ENCODE results near the gene GADD45G.

GADD45G gene

GRCh38 chr9:89610391-89610925, 5.6 kb downstream of the GADD45G start:
- no peak for DNase-seq

GRCh38 chr9:89611425-89611824, 6.6 kb downstream of the GADD45G start:
- no peak for DNase-seq

DNA sequence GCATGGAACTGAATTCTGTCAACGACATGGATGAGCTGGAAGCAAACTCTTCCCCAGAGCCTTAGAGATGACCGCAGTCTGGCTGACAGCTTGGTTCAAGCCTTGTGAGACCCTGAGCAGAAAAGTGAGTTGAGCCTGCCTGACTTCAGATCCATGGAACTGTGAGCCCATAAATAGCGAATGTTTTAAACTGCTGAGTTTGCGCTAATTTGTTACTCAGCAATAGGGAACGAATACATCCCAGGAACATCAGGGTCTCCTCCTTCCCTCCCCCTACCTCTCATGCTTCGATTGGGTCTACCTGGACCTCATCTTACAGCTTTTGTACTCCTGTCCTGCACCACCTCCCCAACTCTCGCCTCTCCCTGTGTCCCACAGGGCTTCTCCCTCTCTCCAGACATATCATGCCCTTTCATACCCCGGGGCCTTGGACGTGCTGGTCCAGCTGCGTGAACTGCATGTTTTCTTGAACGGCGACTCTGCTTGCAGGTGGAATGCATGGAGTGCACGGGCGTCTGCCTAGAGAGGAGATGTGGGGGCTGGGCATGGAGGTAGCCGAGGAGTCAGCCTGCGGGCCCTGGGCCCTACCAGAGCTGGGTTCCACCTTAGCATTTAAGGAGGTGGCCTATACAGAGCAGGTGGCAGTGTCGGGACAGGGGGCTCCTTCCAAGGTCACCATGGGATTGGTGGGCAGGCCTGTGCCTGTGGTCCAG, 7.9 kb downstream of the GADD45G start:
- no peak for DNase-seq

DNA sequence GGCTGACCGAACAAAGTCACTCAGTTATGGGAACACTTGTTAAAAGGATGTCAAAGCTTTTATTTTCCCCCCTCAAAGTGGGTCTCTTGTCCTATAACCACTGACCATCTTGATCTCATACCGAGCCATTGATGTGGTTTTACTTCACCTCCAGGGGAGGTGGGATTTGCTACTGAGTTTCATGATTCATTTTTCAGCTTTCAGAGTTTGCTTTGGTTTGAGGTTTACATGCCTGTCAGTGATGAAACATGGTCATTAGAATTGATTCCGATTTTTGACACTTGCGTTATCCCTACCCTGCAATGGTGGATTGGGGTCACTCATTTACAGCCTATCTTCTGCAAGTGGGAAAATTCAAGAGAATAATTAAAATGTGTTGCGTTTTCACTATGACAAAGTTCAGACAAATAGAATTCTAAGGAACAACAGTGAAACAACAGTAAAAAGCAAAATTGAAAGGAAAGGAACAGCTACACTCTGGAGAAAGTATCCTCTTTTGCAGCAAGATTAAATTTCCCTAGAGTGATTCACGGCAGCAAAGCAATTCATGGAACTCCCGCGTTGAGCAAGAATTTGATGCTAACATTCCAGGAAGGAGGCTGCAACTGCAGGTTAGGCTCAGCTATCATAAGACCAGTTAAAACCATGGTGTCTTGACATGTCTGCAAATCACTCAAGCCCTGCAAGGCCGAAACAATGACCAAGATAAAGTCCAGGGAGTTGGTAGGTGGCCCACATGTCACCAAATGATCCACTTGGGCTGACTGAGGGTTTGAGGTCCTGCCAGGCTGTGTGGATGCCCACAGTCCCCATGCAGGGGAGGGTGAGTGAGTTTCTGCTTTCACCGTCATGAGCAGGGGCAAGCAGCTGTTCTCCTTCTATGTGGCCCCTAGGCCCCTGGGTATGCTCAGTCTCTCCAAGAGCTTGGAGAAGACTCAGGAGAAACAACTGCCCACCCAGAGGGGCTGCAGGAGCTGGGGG, 9.4 kb downstream of the GADD45G start:
- no peak for DNase-seq

DNA sequence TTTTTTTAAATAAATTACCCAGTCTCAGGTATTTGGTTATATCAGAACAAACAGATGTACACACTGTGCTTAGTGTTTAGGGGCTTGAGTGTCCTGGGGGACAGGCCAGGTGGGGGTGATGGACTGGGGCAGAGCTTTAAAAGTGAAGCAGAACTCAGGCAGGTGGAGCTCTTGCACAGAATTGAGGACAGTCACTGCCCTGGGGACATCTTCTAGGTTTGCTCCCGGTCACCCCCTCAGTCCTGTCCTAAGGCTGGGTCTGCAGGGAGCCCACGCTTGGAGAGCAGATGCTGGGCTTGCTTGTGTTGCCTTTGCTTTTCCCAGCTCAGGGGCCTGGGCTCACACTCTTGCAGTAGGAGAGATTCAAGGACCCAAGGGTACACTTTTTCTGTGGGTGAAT, 10.8 kb downstream of the GADD45G start:
- DNase-seq = no peak

DNA sequence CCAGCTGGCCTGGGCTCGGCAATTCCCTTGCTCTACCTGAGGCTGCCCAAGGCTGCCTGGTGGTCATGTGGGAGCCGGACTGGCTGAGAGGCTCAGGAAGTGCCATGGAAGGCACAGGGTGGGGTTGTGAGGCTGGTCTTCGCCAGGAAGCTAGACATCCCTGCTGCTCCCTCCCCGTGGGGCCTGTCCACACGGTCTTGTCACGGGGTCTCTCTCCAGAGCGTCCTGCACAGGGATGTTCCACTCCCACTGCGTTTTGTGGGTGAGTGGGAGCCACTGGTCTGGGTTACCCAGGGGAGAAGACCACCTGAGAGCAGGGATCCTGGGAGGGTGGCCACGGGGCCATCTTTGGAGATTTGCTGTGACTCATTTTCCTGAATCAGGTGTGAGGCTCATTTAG, 11.6 kb downstream of the GADD45G start:
- DNase-seq = no peak

DNA sequence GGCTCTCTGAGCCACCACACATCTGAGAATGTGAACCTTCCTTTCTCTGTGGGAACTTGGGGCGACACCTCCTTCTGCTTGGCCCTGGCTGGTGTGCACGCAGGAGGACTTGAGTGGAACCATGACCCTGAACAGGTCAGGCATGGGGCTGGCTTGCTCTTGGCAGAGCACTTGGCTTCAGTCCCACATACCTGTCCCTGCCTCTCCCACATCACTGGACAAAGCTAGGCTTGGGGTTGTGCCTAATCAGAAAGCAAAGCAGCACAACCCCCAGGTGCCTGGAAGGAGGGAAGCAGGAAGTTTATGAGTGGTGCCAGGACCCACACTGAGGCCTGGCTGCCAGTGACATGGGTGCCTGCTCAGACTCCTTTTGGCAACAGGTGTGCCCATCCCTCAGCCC, 13.2 kb downstream of the GADD45G start:
- no peak for DNase-seq

DNA sequence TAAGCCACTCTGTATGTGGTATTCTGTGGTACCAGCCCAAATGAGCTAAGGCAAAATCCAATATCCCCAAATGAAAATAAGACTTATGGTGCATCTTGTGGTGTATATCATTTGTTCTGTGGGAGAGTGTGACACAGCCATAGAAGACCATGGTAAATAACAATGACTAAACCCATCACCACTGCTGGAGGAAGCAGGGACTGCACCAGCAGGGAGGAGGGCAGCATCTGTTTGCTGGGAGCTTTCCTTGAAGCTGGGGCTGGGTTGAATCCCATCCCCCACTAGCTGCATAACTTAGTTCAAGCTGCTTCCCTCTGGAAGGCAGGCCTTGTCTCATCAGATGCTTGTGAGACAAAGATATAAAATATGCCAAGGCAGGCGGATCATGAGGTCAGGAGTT, 14.2 kb downstream of the GADD45G start:
- no peak for DNase-seq

- no peak for DNase-seq
These were observed 14.8 kb downstream of the GADD45G start for GRCh38 chr9:89619424-89620138.

DNA sequence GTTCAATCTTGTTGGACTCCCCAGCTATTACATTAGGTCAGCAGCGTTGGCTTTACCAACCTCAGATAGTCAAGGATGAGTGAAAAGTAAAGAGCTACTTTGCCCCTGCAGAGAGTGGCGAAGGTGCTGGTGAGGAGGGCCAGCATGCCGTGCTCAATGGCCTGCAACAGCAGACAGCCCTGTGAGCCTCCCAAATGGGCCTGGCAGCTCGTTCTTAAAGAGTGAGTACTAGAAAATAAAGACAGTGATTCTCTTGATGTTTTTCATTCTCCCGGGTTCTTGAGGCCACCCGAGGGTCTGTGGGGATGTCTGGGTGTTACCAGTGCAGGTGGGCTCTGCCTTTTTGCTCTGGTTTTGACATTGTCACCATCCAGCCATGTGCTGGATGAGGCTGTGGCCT, 16.2 kb downstream of the GADD45G start:
- no peak for DNase-seq

DNA sequence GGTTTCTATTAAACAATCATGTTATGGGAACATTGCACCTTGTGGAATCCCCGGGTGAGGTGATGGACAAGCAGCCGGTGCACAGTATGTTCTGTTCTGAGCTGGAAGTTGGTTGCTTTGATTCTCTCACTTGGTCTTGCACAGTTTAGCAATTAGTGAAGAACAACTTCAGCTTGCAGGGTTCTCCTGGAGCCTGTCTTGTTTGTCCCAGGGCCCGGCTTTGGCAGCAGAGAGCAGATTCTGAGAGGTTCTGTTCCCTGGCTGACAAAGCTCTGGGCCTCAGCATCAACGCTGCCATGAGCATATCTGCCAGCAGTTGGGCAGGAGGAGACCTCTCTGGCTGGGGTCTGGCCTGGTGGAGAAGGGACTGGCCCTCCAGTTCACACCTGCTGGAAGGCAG, 16.9 kb downstream of the GADD45G start:
- no peak for DNase-seq

DNA sequence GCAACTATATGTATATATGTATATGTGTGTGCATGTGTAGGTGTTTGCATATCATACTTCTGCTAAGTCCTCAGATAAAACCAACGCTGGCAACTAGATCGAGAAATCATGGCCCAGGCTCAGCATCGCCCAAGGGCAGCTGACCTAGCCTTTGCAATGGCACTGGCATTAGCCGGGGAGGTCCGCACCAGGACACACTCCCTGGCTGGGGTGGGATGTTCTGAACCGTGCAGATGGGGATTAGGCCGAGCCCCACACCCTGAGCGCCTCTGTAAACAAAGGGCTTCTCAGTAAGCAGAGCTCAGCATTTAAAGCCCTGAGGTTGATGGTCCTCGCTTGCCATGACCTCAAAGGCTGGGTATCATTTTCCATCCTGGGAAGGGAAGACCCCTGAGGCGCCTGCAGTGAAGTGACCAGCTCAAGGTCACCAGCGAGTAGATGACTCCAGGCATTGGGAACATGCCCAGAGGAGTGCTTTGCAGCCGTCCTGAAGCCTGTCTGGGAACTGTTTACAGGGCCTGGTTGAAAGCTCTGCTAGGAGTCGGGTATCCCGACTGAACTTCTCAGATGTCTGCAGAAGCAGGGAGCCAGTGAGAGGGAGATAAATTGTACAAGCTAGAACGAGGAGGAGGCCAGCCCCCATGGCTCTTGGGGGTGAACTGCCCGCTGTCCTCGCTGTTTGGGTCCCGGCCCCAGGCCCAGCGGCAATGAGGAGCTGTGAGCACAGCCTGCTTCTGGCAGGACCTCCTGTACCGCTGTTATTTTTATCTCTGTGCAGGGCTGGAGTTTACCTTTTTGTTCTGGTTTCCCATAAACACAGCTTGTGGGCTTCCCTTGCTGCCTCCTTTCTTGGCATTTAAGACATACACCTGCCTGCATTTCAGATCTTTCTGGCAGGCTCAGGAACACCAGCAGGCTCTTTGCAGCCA, 18.4 kb downstream of the GADD45G start:
- no peak for DNase-seq

DNA sequence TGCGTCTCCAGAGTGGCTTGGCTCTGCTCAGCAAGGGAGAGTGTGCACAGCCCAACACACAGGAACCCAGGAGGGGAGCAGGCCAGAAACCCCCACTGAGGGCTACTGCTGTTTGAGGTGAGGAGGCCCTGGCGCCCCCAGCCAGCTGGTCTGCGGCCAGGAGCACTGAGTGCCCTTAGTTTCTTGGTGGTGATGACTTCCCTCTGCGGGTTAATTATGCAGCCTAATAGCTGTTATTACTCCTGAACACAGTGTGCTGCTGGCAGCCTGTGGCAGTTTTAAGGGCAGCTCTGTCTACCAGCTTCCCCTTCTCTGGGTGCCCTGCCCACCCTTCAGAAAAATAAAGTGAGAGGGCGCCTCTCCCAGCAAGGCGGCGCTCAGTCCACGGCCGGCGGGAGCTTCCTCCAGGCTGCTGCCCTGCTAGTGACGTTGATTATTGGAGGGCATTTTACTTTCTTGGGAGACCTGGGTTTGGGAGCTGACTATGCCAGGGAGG, 19.2 kb downstream of the GADD45G start:
- no peak for DNase-seq

- no peak for DNase-seq
These were observed 21.2 kb downstream of the GADD45G start for GRCh38 chr9:89625721-89626687.

GRCh38 chr9:89626741-89627265, 22.0 kb downstream of the GADD45G start:
- no peak for DNase-seq

DNA sequence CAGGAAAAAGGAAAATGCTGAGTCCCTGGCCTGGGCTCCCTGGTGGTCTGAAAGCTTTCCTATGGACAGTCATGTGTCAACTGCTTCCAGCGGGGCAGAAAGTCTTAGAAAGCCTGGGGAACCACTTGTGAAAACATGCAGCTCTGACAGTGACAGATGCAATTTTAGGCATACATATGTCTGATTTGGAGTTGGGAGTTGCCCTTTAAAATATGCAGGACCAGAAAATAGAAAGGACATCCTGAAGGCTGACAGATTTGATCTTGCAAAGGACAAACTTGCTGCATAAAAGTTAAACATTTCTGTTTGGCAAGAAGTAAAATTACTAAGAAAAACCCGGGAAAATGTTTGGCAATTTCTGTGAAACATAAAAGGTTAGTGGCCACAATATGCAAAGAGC, 23.8 kb downstream of the GADD45G start:
- no peak for DNase-seq

DNA sequence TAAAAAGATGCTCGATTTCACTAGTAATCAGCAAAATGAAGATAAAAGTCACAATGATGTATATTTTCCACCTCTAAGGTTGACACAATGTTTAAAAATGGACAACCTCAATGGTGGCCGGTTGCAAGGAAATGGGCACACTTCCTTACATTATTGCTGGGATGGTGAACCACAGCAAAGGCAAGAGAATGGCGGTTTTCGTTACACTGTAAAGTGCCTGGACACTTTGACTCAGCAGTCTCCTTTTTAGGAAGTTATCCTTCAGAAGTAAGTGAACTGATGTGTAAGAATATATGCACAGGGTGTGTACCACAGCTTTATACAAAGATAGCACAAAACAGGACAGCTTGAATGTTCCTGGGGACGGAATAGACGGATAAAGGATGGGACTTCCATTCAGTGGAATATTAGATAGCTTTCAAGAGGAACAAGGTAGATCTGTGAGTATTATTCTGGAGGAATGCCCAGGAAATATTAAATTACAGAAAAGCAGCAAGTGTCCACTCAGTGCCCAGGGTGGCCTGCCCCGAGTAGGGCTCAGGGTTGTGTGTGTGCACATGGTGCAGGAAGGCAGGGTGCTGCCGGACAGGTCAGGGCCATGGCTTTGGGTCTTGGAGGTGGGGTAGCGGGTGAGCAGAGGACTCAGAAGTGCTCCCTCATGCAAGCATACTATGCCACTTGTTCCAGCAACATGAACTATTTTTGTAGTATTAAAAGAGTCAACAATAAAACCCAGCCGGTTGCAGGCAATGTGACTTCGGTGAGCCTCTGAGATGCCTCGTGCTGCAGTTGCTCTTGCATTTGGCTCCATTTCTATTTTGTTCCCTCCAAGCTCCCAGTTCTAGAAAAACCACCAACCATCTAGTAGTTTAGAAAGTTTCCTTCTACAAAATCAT, 24.5 kb downstream of the GADD45G start:
- no peak for DNase-seq

- no peak for DNase-seq
These were observed 25.7 kb downstream of the GADD45G start for GRCh38 chr9:89630508-89630907.

GRCh38 chr9:89631384-89631783, 26.6 kb downstream of the GADD45G start:
- no peak for DNase-seq
